ENCODE data around the gene ERF.

DNA sequence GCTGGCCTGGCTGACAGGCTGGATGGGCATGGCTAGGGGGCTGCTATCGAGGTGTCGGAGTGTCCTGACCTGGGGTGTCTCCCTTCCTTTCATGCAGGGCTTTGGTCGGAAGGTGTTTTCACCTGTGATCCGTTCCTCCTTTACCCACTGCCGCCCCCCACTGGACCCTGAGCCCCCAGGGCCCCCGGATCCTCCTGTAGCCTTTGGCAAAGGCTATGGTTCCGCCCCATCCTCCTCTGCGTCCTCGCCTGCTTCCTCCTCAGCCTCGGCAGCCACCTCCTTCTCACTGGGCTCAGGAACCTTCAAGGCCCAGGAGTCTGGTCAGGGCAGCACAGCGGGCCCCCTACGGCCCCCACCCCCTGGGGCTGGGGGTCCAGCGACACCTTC, 35.2 kb upstream of the ERF start:
- no peak for TF ChIP-seq BHLHE40 (IDR thresholded peaks at IDR 0.05; ENCODE audit: borderline replicate concordance)
- TF ChIP-seq ZNF384 (IDR thresholded peaks at IDR 0.05): no peak
- no peak for TF ChIP-seq SP1 (IDR thresholded peaks at IDR 0.05)
- no peak for TF ChIP-seq ARNT (IDR thresholded peaks at IDR 0.05)
- TF ChIP-seq, protein P1, sequence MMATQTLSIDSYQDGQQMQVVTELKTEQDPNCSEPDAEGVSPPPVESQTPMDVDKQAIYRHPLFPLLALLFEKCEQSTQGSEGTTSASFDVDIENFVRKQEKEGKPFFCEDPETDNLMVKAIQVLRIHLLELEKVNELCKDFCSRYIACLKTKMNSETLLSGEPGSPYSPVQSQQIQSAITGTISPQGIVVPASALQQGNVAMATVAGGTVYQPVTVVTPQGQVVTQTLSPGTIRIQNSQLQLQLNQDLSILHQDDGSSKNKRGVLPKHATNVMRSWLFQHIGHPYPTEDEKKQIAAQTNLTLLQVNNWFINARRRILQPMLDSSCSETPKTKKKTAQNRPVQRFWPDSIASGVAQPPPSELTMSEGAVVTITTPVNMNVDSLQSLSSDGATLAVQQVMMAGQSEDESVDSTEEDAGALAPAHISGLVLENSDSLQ (IDR thresholded peaks at IDR 0.05): no peak
- no peak for TF ChIP-seq HDGF (IDR thresholded peaks at IDR 0.05; ENCODE audit: borderline replicate concordance)
- no peak for TF ChIP-seq FOXM1 (IDR thresholded peaks at IDR 0.05; ENCODE audit: borderline replicate concordance)
